ENCODE data around the gene PKDCC. TPM values are rescaled to one million over a fixed set of nuclear protein-coding genes. Genes with fewer than 3 reads are reported as not detected.
"Not testable (repeated sequence)": the region's sequence is repeated elsewhere in the genome, so short reads cannot be mapped to it uniquely, and the experiment has no call there.

PKDCC gene
- total RNA-seq, 1 donor from 2014 or later: 367 TPM

- DNase-seq (ENCODE audit: low spot score) (no peak), ATAC-seq (no peak)
- intact Hi-C loops (cut with DNase I): no loop called here
Observed at GRCh38 chr2:42079737-42080287, 32.0 kb downstream of the PKDCC start.

- intact Hi-C loops (cut with DNase I); DNase-seq (ENCODE audit: low spot score); ATAC-seq: not testable (repeated sequence)
Observed at GRCh38 chr2:42081151-42081550, 33.3 kb downstream of the PKDCC start.

GRCh38 chr2:42082016-42082415, 34.2 kb downstream of the PKDCC start:
- DNase-seq (ENCODE audit: low spot score) (no peak), ATAC-seq (no peak)
- intact Hi-C loops (cut with DNase I): no loop called here

GRCh38 chr2:42084231-42084671, 36.4 kb downstream of the PKDCC start:
- no peak for DNase-seq (ENCODE audit: low spot score)

GRCh38 chr2:42085070-42085469, 37.2 kb downstream of the PKDCC start:
- ATAC-seq; DNase-seq (ENCODE audit: low spot score): not testable (repeated sequence)
- intact Hi-C loops (cut with DNase I): loop anchor here (5.0 kb wide), 1 partner anchor 218 kb away; no protein-coding TSS in a partner anchor

More at GRCh38 chr2:42084231-42084671, 36.4 kb downstream of the PKDCC start:
- intact Hi-C loops (cut with DNase I): no loop called here
- ATAC-seq: peak; percentile 87

- peak; percentile 1 for ATAC-seq
- intact Hi-C loops (cut with DNase I): loop anchor here (5.0 kb wide), 1 partner anchor 219 kb away; no protein-coding TSS in a partner anchor
- no peak for DNase-seq (ENCODE audit: low spot score)
Observed at GRCh38 chr2:42085706-42086487, 38.1 kb downstream of the PKDCC start.

GRCh38 chr2:42086500-42086953, 38.7 kb downstream of the PKDCC start:
- intact Hi-C loops (cut with DNase I): loop anchor here (5.0 kb wide), 1 partner anchor 219 kb away; no protein-coding TSS in a partner anchor
- peak; percentile 69 for ATAC-seq
- no peak for DNase-seq (ENCODE audit: low spot score)

- intact Hi-C loops (cut with DNase I): loop anchor here (5.0 kb wide), 1 partner anchor 220 kb away; no protein-coding TSS in a partner anchor
- DNase-seq (ENCODE audit: low spot score) (no peak), ATAC-seq (no peak)
Observed at GRCh38 chr2:42087137-42087856, 39.5 kb downstream of the PKDCC start.

GRCh38 chr2:42087857-42088195, 40.0 kb downstream of the PKDCC start:
- intact Hi-C loops (cut with DNase I): loop anchor here (5.0 kb wide), 1 partner anchor 221 kb away; no protein-coding TSS in a partner anchor
- DNase-seq (ENCODE audit: low spot score) (no peak), ATAC-seq (no peak)

GRCh38 chr2:42089340-42089925, 41.6 kb downstream of the PKDCC start:
- intact Hi-C loops (cut with DNase I): loop anchor here (5.0 kb wide), 1 partner anchor 222 kb away; no protein-coding TSS in a partner anchor
- ATAC-seq (peak; percentile 54), DNase-seq (ENCODE audit: low spot score) (peak; percentile 87)

GRCh38 chr2:42090216-42090615, 42.4 kb downstream of the PKDCC start:
- intact Hi-C loops (cut with DNase I): no loop called here
- ATAC-seq (no peak), DNase-seq (ENCODE audit: low spot score) (no peak)

- DNase-seq (ENCODE audit: low spot score) (no peak), ATAC-seq (no peak)
- intact Hi-C loops (cut with DNase I): no loop called here
Observed at GRCh38 chr2:42091671-42092070, 43.9 kb downstream of the PKDCC start.

GRCh38 chr2:42092084-42092996, 44.5 kb downstream of the PKDCC start:
- DNase-seq (ENCODE audit: low spot score) (no peak), ATAC-seq (peak; percentile 38)
- intact Hi-C loops (cut with DNase I): no loop called here

GRCh38 chr2:42094114-42094513, 46.3 kb downstream of the PKDCC start:
- ATAC-seq (no peak), DNase-seq (ENCODE audit: low spot score) (no peak)
- intact Hi-C loops (cut with DNase I): no loop called here

- ATAC-seq (peak; percentile 63), DNase-seq (ENCODE audit: low spot score) (peak; percentile 89)
- intact Hi-C loops (cut with DNase I): loop anchor here (5.0 kb wide), 1 partner anchor 241 kb away; no protein-coding TSS in a partner anchor
Observed at GRCh38 chr2:42095923-42096408, 48.1 kb downstream of the PKDCC start.

- ATAC-seq (no peak), DNase-seq (ENCODE audit: low spot score) (no peak)
- intact Hi-C loops (cut with DNase I): loop anchor here (5.0 kb wide), 1 partner anchor 240 kb away; no protein-coding TSS in a partner anchor
Observed at GRCh38 chr2:42096869-42097591, 49.2 kb downstream of the PKDCC start.

Data from sciatic nerve (tissue), 2 donors.